RWPE1 (cell line): Measurements from ENCODE around the gene KIF1C.

Source experiments
- CTCF ChIA-PET: fragments of 350-600 bp; sonication (Branson Sonifier 250); formaldehyde crosslinking; extraction: SDS; loops from one replicate; lab custom pipeline; 2021; lab: Yijun Ruan, JAX
- POLR2A ChIA-PET: fragments of 400-600 bp; formaldehyde crosslinking; extraction: SDS; loops from one replicate; lab custom pipeline; 2020; ENCODE audit warnings: antibody characterized with exemption; ENCODE audit not compliant: low non-redundant PET; lab: Yijun Ruan, JAX
- DNase-seq: peaks from one replicate; pipeline ENCODE4 v3.0.0; 2012; ENCODE audit warnings: low spot score
- H3K27ac ChIP-seq: fragments of 450-650 bp; 2 replicates; pipeline ENCODE4 v1.5.1; 2017
- CTCF ChIP-seq: fragments of 450-650 bp; conservative IDR thresholded peaks from 2 replicates; pipeline ENCODE4 v1.5.1; 2017; ENCODE audit warnings: low read depth, mild to moderate bottlenecking

KIF1C gene

GRCh38 chr17:4997302-4998026 is at the start of gene KIF1C, which contains the start of gene INCA1:
Gene KIF1C (plus strand): TSS chr17:4997950. CDS start chr17:5000247, 2,297 bp downstream.
Gene INCA1 (minus strand): TSS chr17:4997522. CDS start chr17:4994437, 3,085 bp downstream.
- TF ChIP-seq CTCF = no peak
- peak within 1 kb of the TSS; percentile 89 for H3K27ac ChIP-seq
- ChIA-PET POLR2A (interaction anchor here (0.9 to 2.0 kb wide), 5 partner anchors 9 to 88 kb away, joined by 3 to 6 read pairs (median 4); partner anchors contain the start of genes RNF167, SLC25A11 and SPAG7), CTCF (interaction anchor here (0.6 to 1.3 kb wide), 3 partner anchors 10 to 1484 kb away, joined by 3 to 6 read pairs (median 5); partner anchors contain the start of gene CAMTA2)
- peak; percentile 96 for DNase-seq

- CTCF ChIA-PET = no interaction called here
- DNase-seq = peak; percentile 90
- TF ChIP-seq CTCF = no peak
- POLR2A ChIA-PET = interaction anchor here (0.8 to 1.3 kb wide), 4 partner anchors 8 to 39 kb away, joined by 3 to 6 read pairs (median 4); partner anchors contain the start of genes RNF167 and SLC25A11
- H3K27ac ChIP-seq = peak within 1 kb of the TSS; percentile 100
Measured at GRCh38 chr17:4948166-4948930, 49.4 kb upstream of the KIF1C start, which contains the start of gene PFN1. Gene PFN1 (minus strand): TSS chr17:4948530. CDS start chr17:4948394, 136 bp downstream.

- CTCF ChIA-PET = no interaction called here
- H3K27ac ChIP-seq = peak overlapping the region; percentile 100
- POLR2A ChIA-PET = interaction anchor here (0.8 to 1.3 kb wide), 4 partner anchors 9 to 40 kb away, joined by 3 to 6 read pairs (median 4); partner anchors contain the start of genes RNF167 and SLC25A11
- TF ChIP-seq CTCF = no peak
- DNase-seq = peak; percentile 90
Measured at GRCh38 chr17:4948931-4949320, 48.8 kb upstream of the KIF1C start.

- CTCF ChIA-PET = no interaction called here
- POLR2A ChIA-PET = interaction anchor here (1.1 to 1.8 kb wide), 3 partner anchors 18 to 40 kb away, joined by 3 to 6 read pairs (median 5); partner anchors contain the start of gene SPAG7
- TF ChIP-seq CTCF = no peak
- peak overlapping the region; percentile 100 for H3K27ac ChIP-seq
- DNase-seq = peak; percentile 79
Measured at GRCh38 chr17:4949321-4950074, 48.3 kb upstream of the KIF1C start.

- ChIA-PET POLR2A (interaction anchor here (1.8 kb wide), 1 partner anchor 17 kb away, joined by 5 read pairs; the partner anchor contains the start of gene SPAG7), CTCF (interaction anchor here (1.5 kb wide), 1 partner anchor 37 kb away, joined by 3 read pairs; the partner anchor contains the start of gene CAMTA2)
- H3K27ac ChIP-seq = peak overlapping the region; percentile 100
- no peak for TF ChIP-seq CTCF
- DNase-seq = no peak
Measured at GRCh38 chr17:4950075-4950745, 47.5 kb upstream of the KIF1C start.
